ENCODE measurements around the gene SLC35G6.
"Not testable (repeated sequence)": the region's sequence is repeated elsewhere in the genome, so short reads cannot be mapped to it uniquely, and the experiment has no call there.

The SLC35G6 gene

DNA sequence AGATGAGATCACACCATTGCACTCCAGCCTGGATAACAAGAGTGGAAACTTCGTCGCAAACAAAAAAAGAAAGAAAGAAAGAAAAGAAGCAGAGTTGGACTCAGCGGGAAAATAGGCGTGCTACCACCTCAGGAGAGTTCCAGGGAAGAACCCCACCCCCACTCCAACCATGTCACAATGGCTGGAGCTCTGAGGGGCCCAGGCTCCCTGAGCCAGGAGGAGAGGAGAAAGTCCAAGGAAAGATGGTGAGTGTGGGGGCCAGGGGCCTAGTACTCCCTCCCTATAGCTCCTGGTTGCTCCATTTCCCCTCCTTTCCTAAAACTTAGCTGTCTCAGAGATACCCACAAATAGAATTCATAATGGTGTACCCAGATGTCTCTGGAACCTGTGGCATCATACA, at the start of gene SLC35G6:
SLC35G6 (plus strand) TSS at position 172 of the 400 bp plus-strand sequence; CDS start at position 243, 71 bp downstream.
- DNase-seq, result not testable (repeated sequence)

DNA sequence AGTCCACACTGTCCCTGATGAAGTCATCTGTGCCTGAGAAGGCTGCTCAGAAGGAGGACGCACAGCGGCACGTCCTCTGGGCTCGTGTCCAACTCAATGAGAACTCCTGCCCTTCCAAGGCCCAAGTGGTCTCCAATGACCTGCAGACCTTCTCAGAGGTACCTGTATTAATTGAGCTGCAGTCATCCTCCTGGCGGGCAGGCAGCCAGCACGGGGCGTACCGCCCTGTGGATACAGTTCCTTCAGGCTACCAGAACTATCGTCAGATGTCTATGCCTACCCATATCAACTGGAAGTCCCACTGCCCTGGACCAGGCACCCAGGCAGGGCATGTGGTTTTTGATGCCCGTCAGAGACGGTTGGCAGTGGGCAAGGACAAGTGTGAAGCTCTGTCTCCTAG, 49.0 kb upstream of the SLC35G6 start:
- no peak for DNase-seq

DNA sequence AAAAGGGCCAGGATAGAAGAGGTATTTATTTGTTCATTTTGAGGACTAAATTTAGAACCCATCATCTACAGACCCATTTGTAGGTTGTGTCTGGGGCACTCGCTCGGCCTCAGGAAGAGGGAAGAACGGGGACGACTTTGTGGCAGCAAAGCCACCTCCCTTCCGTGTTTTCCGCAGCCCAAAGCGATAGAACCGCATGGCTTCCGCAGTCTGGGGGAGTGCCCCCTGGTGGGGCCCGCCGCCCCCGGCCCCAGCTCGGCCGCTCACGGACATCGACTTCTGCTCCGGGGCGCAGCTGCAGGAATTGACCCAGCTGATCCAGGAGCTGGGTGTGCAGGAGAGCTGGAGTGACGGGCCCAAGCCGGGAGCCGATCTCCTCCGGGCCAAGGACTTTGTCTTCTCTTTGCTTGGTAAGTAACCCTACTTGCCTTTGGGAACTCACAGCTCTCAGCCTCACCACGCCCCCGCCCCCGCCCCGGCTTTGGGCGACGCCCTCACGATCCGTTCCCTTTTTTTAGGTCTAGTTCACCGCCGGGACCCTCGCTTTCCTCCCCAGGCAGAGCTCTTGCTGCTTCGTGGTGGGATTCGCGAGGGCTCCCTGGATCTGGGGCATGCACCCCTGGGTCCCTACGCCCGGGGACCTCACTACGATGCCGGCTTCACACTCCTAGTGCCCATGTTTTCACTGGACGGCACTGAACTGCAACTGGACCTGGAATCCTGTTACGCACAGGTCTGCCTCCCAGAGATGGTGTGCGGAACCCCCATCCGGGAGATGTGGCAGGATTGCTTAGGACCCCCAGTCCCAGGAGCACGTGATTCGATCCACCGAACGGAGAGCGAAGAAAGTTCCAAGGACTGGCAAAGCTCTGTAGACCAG, 45.3 kb upstream of the SLC35G6 start:
- no peak for DNase-seq

DNA sequence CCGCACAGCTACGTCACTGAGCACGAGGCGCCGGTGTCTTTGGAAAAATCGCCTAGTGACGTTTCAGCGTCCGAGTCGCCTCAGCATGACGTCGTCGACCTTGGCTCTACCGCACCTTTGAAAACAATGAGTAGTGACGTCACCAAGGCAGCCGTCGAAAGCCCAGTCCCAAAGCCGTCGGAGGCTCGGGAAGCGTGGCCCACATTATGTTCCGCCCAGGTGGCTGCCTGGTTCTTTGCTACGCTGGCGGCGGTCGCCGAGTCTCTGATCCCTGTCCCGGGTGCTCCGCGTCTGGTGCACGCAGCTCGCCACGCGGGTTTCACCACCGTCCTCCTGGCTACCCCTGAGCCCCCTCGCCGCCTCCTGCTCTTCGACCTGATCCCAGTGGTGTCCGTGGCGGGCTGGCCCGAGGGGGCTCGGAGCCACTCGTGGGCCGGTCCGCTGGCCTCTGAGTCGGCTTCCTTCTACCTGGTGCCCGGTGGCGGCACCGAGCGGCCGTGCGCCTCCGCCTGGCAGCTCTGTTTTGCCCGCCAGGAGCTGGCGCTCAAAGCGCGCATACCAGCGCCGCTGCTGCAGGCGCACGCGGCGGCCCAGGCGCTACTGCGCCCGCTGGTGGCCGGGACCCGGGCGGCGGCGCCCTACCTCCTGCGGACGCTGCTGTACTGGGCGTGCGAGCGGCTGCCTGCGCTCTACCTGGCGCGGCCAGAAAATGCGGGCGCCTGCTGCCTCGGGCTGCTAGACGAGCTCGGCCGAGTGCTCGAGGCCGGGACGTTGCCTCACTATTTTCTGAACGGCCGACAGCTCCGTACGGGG, 44.5 kb upstream of the SLC35G6 start:
- DNase-seq, result no peak

DNA sequence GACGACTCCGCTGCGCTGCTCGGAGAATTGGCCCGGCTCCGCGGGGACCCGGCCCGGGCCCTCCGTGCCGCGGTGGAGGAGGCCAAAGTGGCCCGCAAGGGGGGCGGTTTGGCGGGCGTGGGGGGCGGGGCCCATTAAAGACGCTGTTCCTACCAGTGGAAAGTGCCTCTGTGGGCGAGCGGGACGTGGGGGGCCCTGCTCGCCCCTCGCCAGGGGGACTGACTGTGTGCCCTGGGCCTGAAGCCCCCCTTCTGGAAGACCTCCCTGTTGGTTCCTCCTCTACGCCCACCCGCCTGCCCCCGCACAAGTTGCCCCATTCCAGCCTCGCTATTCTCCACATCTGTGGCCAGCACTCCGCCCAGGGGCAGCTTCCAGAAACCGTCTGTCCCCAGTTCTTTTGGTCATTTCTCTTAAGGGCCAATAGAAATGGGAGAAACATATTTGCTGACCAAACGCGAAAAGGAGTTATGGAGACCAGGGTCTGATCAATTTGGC, 43.8 kb upstream of the SLC35G6 start:
- DNase-seq, result no peak

DNA sequence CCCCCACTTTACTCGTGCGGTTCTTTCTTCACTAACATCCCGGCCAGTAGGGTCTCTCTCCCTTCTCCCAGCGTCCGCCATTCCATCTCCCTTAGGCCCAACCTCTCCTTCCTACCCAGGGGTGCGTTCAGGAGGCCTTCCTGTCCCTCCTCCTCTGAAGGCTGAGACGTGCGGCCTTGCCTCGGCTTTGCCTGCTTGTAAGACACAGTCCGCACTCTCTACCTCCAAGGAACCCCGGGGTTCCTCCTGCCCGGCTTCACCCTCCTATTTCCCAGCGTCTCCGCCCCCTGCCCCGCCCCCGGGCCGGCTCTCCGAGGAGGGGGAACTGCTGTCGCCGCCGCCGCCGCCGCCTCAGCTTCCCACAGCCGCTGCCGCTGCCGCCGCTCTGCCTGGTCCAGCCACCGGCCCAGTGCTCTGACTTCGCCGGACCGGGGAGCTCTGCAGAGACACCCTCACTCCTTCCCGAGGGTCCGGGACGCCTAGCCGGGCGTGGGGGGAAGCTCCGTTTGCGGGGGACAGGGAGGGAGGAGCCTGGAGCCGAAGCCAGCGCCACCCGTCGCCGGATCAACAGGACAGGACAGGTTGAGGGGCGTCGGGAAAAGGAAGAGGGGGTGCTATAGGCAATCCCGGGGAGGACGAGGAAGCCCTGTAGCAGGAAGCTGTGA, 43.2 kb upstream of the SLC35G6 start:
- DNase-seq, result no peak

DNA sequence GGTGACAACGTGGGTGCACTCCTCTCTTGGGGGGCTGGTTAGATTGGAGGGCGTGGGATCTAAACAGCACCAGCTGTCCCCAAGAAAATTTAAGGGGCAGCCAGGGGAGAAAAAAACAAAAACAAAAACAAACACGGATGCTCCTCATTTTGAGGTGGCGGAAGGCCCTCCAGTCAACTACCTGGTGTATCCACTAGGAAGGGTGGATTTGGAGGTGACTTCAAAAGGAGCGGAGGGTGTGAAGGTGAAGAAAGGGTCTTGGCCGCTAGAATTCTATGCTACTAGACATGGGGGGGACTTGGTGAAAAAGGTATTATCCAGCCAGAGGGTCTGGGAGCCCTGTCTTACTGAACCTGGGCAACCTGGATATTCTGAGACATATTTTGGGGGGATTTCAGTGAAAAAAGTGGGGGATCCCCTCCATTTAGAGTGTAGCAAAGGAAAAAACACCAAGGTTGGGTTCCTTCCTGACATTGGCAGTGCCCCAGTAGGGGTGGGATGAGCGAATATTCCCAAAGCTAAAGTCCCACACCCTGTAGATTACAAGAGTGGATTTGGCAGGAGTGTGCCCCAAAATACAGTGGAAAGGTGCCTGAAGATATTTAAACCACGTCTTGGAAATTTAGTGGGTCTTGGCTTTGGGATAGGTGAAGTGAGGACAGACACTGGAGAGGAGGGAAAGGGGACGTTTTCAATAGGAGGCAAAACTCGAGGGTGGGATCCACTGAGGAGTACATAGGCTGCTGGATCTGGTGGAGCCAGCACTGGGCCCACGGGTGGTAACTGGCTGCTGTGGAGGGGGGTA, 42.4 kb upstream of the SLC35G6 start:
- DNase-seq, result no peak

DNA sequence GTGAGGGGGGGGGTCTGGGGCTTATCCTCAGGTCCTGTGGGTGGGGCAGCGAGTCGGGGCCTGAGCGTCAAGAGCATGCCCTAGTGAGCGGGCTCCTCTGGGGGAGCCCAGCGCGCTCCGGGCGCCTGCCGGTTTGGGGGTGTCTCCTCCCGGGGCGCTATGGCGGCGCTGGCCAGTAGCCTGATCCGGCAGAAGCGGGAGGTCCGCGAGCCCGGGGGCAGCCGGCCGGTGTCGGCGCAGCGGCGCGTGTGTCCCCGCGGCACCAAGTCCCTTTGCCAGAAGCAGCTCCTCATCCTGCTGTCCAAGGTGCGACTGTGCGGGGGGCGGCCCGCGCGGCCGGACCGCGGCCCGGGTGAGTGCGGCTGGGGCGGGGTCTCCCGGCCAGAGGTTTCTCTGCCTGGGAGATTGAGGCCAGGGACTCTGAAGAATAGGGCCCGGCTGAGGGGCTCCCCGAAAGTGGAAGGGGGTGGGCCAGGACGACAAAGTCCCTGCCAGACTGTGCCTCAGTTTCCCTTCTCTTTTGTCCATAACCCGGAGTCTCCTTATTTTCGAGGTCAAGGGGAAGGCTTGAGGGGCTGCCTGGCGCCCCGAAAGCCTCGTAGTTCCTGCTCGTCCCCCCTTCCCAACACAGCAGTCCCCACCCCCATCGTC, 41.7 kb upstream of the SLC35G6 start, which contains the start of gene FGF11:
FGF11 (plus strand) TSS at position 51 of the 651 bp plus-strand sequence; CDS start at position 160, 109 bp downstream.
- no peak for DNase-seq

DNA sequence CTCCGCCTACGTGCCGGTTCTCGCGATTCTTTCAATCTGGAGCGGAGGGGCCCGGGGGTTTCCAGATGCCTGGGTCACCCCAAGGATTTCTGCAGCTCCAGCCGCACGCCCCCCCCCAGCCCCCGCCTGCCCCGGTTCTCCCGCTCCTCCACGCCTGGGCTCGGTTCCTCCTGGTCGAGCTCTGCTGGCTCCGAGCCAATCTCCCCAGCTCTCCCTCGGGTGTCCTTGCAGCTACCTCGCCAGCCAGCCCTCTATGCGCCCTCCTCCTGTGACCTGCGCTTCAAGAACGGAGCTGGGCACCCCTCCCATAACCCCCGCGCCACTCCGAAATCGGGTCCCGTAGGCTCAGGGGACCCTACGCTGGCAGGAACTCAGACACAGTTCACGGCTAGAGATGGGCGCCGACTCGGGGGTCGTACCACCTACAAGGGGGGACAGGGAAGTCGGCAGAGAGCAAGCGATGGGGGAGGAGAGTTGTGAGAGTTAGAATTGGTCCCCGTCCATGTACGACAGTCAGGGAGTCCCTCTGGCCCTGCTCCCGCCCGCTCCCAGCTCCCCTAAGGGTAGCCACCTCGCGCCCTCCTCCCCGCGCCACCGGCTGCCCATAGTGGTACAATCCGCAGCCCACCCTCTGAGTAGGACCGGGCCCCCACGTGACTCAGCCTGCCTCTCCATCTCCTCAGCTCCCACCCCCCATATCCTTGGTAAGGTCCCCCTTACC, 41.0 kb upstream of the SLC35G6 start:
- DNase-seq, result no peak

DNA sequence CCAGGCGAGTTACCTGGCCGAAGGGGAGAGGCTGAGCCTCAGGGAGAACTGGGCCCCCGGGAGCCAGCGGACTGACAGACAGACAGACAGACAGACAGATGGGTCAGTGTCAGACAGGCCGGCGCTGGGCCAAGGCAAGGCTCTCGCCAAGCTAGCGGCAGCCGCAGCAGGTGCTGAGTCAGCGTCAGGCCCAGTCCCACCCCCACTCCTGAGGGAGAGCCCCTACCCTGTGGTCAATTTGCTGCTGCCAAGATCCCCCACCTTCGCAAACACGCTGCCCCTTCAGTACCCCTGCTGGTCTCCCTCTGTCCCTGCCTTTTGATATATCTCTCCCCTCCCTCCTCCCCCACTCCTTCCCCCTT, 40.4 kb upstream of the SLC35G6 start:
- no peak for DNase-seq

DNA sequence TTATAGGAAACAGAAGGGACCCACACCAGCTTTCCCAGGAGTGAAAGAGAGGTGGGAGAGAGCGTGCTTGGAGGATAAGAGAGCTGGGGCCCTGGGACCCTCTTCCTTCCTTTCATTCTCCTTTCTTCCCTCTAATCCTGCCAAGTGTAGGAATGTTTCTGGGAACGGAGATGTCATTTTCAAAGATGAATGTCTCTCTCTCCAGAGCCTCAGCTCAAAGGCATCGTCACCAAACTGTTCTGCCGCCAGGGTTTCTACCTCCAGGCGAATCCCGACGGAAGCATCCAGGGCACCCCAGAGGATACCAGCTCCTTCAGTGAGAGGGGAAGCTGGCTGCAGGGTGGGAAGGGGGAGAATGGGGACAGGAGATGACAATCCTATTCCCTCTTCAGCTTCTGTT, 40.0 kb upstream of the SLC35G6 start:
- DNase-seq, result no peak

DNA sequence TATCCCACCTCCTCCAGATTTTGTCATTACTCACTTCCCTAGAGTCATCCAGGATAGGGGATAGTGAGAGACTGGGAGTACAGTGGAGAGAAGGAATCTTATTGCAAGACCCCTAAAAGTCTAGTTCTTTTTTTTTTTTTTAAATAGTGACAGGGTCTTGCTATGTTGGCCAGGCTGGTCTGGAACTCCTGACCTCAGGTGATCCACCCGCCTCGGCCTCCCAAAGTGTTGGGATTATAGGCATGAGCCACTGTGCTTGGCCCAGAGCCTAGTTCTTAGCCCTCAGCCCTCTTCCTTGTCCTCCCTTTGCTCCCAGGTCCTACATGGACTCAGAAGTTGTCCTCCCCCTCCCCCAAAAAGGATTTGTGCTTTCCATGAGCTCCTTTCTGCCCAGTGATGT, 39.1 kb upstream of the SLC35G6 start:
- no peak for DNase-seq

DNA sequence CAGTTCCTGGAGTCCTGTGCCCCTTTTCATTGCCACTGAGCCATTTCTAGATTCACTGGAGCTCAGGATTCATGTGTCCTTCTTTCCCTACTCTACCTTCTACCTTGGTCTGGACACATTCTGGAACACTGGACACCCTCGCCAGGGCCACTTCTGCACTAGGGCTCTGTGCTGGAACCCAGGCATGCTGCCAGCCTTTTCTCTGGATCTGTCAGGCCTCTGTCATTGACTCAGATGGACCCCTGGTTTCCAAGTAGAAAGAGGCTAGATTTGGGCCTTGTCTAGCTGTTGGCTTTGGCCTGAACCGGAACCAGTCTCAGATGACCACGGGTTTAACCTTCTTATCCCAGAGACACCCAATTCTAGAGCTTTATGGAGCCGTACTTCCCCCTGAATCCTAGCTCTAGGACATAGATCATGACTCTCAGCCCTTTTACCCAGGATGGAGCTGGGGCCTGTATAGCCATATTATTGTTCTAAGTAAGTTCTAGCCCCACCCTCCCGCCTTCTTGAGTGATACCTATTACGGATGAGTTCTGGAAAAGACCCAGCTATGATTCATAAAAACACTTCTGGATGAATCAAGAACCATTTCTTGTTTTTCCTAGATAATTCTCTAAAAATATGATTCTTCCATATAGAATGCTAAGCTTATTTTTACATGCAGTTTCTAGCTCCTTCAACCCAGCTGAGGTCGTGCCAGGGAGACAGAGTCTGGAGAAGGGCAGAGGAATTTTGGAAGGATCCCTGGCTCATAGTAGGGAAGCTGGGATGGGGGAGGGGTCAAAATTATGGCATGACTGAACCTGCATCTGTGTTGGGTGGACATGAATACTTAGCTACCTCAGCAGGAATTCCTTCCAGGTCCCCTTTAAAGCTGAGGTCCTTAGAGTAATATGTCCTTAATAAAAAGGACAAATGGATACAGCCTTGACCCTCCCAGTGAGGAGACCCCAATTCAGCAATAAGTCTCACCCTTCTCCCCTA, 37.5 kb upstream of the SLC35G6 start:
- no peak for DNase-seq

DNA sequence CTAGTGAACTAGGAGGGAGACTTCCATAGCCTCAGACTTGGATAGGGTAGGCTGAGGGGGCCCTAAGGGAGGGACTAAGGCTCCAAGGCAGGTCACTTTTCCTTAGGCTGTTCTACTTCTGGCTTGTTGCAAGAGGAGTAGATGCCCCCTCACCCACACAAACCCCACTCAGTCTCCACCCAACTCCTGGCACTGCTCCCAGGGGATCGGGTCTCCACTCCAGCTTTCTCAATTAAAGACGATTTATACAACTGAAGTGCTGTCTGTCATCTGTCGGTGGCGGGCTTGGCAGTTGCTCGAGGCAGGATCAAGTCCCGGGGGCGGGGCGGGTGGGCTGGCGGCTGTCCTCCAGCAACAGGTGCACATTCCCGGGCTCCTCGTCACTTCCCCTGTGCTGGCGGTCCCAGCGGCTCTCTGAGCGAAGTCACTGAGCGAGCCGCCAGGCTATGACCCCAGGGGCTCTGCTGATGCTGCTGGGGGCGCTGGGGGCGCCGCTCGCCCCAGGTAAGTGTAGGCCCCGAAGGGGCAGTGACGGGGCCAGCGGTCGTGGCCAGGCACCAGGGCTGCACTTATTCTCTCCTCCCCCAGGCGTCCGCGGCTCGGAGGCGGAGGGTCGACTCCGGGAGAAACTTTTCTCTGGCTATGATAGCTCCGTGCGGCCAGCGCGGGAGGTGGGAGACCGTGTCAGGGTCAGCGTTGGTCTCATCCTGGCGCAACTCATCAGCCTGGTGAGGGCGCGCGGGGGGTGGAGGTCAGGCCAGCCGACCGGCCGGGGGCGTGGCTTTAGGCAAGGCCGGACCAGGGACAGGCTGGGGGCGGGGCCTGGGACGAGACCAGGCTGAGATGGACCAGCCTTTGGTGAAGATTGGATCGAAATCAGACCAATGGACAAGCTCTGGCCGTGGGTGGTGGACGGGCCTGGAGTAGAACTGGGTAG, 36.3 kb upstream of the SLC35G6 start, which contains the start of gene CHRNB1:
CHRNB1 (plus strand) TSS at position 380 of the 937 bp plus-strand sequence; CDS start at position 447, 67 bp downstream.
- DNase-seq, result peak; percentile 69

DNA sequence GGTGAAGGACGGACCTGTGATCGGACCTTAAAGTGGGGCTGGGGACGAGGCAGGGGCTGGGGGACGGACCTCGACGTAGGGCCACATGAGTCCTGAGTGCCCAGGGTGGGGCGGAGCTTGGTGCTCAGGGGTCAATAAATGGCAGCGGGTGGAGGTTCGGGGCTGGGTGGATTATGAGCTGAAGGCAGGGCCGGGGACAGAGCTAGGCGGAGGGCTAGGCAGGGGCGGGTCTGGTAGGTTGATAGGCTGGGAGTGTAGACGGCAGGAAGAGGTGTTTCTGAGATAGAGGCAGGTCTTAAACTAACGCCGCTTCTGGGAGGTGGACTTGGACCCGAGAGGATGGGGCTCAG, 35.7 kb upstream of the SLC35G6 start:
- DNase-seq, result no peak

DNA sequence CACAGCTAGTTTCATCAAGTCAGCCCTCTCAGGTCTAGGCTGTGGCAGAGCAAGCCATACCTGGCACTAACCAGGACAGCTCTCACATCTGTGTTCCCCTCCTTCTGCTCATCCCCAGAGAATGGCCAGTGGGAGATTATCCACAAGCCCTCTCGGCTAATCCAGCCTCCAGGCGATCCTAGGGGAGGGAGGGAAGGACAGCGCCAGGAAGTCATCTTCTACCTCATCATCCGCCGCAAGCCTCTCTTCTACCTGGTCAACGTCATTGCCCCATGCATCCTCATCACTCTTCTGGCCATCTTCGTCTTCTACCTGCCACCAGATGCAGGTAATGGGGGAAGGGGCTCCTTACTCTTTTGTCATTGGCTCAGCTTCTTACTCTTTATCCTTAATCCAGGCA, 32.8 kb upstream of the SLC35G6 start:
- no peak for DNase-seq

DNA sequence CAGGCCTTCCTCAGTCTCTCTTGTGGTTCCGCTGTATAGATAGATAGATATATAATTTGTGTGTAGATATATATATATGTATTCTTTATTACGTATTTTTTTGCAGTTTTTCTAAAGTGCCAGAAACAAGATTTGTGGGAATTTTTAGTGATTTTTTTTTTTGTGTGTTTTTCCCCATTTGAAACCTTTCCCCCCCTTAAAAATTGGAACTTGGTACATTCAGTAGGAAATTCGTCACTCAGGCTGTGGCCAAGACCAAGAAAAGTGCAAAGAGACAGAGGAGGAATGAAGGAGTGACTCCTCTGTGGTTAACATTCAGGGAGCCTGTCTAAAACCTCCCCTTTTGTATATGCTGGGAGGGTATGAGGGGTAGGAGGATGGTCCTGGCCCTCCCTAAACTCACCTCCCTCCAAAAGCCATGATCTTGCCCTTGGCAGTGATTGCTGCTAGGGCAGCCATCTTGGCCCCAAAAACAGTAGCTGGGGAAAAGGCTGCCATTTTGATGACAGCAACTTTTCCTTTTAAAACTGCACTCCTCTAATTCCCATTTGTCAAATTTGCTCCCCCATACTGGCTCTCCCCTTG, 21.2 kb upstream of the SLC35G6 start:
- DNase-seq, result no peak

Data from NCI-H1436 treated with DMSO at 0.1 percent for 48 hours (cell line).